PC-9 (cell line): ENCODE results near the gene COQ10B.

ENCODE experiments used
- EZH2 ChIP-seq: fragments of 200-600 bp; sonication (generic); IDR thresholded peaks from 2 replicates; pipeline ENCODE4 v1.8.0; 2017; ENCODE audit warnings: antibody characterized with exemption, low read depth
- TF ChIP-seq, protein P1 (sequence below): fragments of 200-600 bp; sonication (generic); conservative IDR thresholded peaks from 2 replicates; pipeline ENCODE4 v1.6.1; 2017; ENCODE audit warnings: mixed run types, antibody characterized with exemption, mild to moderate bottlenecking, moderate library complexity

DNA sequence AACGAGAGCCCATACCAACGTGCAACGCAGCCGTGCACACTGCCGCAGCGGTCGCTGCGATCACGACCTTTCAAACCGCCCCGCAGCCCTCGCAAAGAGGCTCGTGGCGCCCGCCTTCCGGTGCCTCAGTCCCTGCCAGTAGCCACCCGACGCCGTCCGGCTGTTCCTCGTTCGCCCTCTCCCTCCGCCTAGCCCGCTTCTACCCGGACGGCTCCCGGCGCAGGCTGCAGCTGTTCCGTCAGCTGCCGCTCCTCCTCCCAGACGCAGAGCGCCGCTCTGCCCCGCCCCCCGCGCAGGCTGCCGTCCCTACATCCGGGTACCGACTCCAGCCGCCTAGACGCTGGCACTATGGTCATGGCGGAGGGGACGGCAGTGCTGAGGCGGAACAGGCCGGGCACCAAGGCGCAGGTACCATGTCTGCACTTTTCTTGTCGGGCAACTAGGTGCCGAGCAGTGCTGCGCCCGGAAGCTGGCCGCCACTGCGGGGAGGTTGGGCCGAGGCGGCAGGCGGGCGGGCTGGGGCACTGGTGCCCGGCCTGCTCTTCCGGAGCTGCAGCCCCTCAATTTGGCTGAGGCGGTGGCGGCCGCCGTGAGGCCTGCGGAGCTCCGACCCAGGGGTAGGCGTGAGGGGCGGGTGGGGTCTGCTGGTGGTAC is 62.5 kb downstream of the COQ10B start, which contains the start of gene MOB4:
- TF ChIP-seq, protein P1, sequence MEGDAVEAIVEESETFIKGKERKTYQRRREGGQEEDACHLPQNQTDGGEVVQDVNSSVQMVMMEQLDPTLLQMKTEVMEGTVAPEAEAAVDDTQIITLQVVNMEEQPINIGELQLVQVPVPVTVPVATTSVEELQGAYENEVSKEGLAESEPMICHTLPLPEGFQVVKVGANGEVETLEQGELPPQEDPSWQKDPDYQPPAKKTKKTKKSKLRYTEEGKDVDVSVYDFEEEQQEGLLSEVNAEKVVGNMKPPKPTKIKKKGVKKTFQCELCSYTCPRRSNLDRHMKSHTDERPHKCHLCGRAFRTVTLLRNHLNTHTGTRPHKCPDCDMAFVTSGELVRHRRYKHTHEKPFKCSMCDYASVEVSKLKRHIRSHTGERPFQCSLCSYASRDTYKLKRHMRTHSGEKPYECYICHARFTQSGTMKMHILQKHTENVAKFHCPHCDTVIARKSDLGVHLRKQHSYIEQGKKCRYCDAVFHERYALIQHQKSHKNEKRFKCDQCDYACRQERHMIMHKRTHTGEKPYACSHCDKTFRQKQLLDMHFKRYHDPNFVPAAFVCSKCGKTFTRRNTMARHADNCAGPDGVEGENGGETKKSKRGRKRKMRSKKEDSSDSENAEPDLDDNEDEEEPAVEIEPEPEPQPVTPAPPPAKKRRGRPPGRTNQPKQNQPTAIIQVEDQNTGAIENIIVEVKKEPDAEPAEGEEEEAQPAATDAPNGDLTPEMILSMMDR = no peak
- no peak for TF ChIP-seq EZH2
